Skeletal muscle satellite cell (primary cell): Measurements from ENCODE around the gene NPAS3.

Experiments used
- H3K27me3 ChIP-seq: 2 replicates; pipeline ENCODE4 v1.7.0; 2013; ENCODE audit warnings: low read length; ENCODE audit not compliant: control insufficient read depth, insufficient read depth
- H3K36me3 ChIP-seq: 2 replicates; pipeline ENCODE4 v1.7.0; 2013; ENCODE audit warnings: mild to moderate bottlenecking, control low read depth, low read length; ENCODE audit not compliant: insufficient read depth
- H3K4me1 ChIP-seq: 2 replicates; pipeline ENCODE4 v1.7.0; 2013; ENCODE audit warnings: low read length; ENCODE audit not compliant: control insufficient read depth, insufficient read depth
- H3K4me2 ChIP-seq: 2 replicates; pipeline ENCODE4 v1.7.0; 2013; ENCODE audit warnings: mild to moderate bottlenecking, low read length
- H3K4me3 ChIP-seq: 2 replicates; pipeline ENCODE4 v1.7.0; 2013; ENCODE audit warnings: low read length
- H3K9ac ChIP-seq: 2 replicates; pipeline ENCODE4 v1.7.0; 2013; ENCODE audit warnings: mild to moderate bottlenecking, low read depth, low read length, moderate library complexity
- H3K9me3 ChIP-seq: replicated peaks from 2 replicates; pipeline ENCODE4 v1.7.0; 2013; ENCODE audit warnings: mild to moderate bottlenecking, control low read depth, low read length

The NPAS3 gene

GRCh38 chr14:33846100-33846824 is 907.6 kb downstream of the NPAS3 start:
- Histone ChIP-seq H3K27me3 (peaks cover 23% of the 10 kb centered on the region), H3K4me3 (no peak overlapping the region), H3K4me1 (no peaks in the 10 kb centered on the region), H3K9me3 (no peaks in the 10 kb centered on the region), H3K9ac (no peak overlapping the region), H3K4me2 (no peak overlapping the region), H3K36me3 (no peaks in the 10 kb centered on the region)

GRCh38 chr14:33847066-33847465 is 908.4 kb downstream of the NPAS3 start:
- Histone ChIP-seq H3K4me3 (no peak overlapping the region), H3K9me3 (no peaks in the 10 kb centered on the region), H3K4me2 (no peak overlapping the region), H3K4me1 (no peaks in the 10 kb centered on the region), H3K9ac (no peak overlapping the region), H3K36me3 (no peaks in the 10 kb centered on the region), H3K27me3 (peaks cover 27% of the 10 kb centered on the region)

GRCh38 chr14:33848009-33848408 is 909.3 kb downstream of the NPAS3 start:
- no peak overlapping the region for H3K4me3 ChIP-seq
- H3K27me3 ChIP-seq: peaks cover 29% of the 10 kb centered on the region
- no peaks in the 10 kb centered on the region for H3K36me3 ChIP-seq
- H3K4me1 ChIP-seq: no peaks in the 10 kb centered on the region
- no peak overlapping the region for H3K9ac ChIP-seq
- no peaks in the 10 kb centered on the region for H3K9me3 ChIP-seq
- no peak overlapping the region for H3K4me2 ChIP-seq

DNA sequence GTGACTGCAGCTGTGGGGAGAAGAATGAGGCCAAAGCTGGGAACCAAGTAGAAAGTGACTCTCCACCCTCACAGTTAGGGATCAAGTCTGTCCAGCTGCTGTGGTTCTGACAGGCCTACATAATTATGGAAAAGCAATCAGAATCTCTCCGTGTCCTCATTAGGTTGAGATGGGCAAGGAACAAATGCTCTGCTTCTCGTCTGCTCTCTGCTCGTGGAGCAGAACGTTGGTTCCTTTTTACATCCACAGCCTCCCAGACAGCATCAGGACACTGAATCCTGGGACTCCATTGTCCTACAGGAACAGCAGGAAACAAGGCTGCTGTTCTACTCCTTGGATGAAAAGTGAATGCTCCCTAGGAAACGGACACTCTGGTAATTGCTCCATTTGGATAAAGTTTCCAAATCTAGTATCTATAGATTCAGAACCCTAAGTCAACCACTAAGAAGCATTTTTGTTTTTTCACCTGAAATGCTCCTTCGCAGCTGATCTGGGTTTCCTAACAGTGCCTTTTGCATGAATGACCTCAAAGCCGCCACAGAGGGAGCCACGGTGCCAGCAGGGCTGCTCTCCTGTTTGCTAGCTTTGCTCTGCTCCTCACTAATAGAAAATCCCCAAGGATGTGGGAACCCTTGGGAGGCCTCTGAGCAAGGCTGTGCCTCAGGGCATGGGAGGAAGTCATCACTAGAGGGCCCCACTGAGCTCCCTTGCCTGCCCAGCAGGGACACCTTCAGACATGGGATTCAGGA is 910.2 kb downstream of the NPAS3 start:
- H3K27me3 ChIP-seq: peaks cover 27% of the 10 kb centered on the region
- no peak overlapping the region for H3K4me3 ChIP-seq
- H3K9me3 ChIP-seq: no peaks in the 10 kb centered on the region
- H3K36me3 ChIP-seq: no peaks in the 10 kb centered on the region
- H3K9ac ChIP-seq: no peak overlapping the region
- H3K4me2 ChIP-seq: no peak overlapping the region
- H3K4me1 ChIP-seq: no peaks in the 10 kb centered on the region

GRCh38 chr14:33849455-33849801 is 910.7 kb downstream of the NPAS3 start:
- Histone ChIP-seq H3K9me3 (no peaks in the 10 kb centered on the region), H3K4me1 (no peaks in the 10 kb centered on the region), H3K9ac (no peak overlapping the region), H3K4me2 (no peak overlapping the region), H3K27me3 (peaks cover 27% of the 10 kb centered on the region), H3K4me3 (no peak overlapping the region), H3K36me3 (no peaks in the 10 kb centered on the region)

- Histone ChIP-seq H3K4me2 (no peak overlapping the region), H3K9me3 (no peaks in the 10 kb centered on the region)
Measured at GRCh38 chr14:33850826-33851225, 912.1 kb downstream of the NPAS3 start.

GRCh38 chr14:33851366-33851765 is 912.7 kb downstream of the NPAS3 start:
- peaks cover 30% of the 10 kb centered on the region for H3K27me3 ChIP-seq
- H3K4me3 ChIP-seq: no peak overlapping the region
- H3K9ac ChIP-seq: no peak overlapping the region
- H3K36me3 ChIP-seq: no peaks in the 10 kb centered on the region
- H3K4me1 ChIP-seq: no peaks in the 10 kb centered on the region
- no peak overlapping the region for H3K4me2 ChIP-seq
- H3K9me3 ChIP-seq: no peaks in the 10 kb centered on the region

More at GRCh38 chr14:33850826-33851225, 912.1 kb downstream of the NPAS3 start:
- no peaks in the 10 kb centered on the region for H3K36me3 ChIP-seq
- no peak overlapping the region for H3K9ac ChIP-seq
- H3K27me3 ChIP-seq: peaks cover 29% of the 10 kb centered on the region
- H3K4me3 ChIP-seq: no peak overlapping the region
- no peaks in the 10 kb centered on the region for H3K4me1 ChIP-seq

GRCh38 chr14:33851931-33852330 is 913.3 kb downstream of the NPAS3 start:
- H3K4me1 ChIP-seq: no peaks in the 10 kb centered on the region
- H3K4me2 ChIP-seq: no peak overlapping the region
- H3K36me3 ChIP-seq: no peaks in the 10 kb centered on the region
- no peak overlapping the region for H3K4me3 ChIP-seq
- no peak overlapping the region for H3K9ac ChIP-seq
- no peaks in the 10 kb centered on the region for H3K9me3 ChIP-seq
- peaks cover 24% of the 10 kb centered on the region for H3K27me3 ChIP-seq
